Activated CD4-positive, alpha-beta T cell treated with anti-CD3 and anti-CD28 coated beads for 36 hours (primary cell): ENCODE data around the gene C14orf39. TPM values are rescaled to one million over a fixed set of nuclear protein-coding genes. Genes with fewer than 3 reads are reported as not detected.

Experiments
- ATAC-seq: fragments of 200-7000 bp; cut with Tn5 transposase; one replicate; pipeline ENCODE4 v1.10.0; 2021; ENCODE audit warnings: mild to moderate bottlenecking, moderate library complexity
- CTCF ChIA-PET: fragments of 350-600 bp; sonication (Branson Sonifier 250); formaldehyde crosslinking; loops from one replicate; lab custom pipeline; 2021; ENCODE audit warnings: antibody characterized with exemption; lab: Charles Lee
- POLR2A ChIA-PET: fragments of 350-600 bp; sonication (Branson Sonifier 250); formaldehyde crosslinking; loops from one replicate; lab custom pipeline; 2021; ENCODE audit warnings: antibody characterized with exemption, inconsistent platforms; lab: Charles Lee
- DNase-seq: peaks from one replicate; pipeline ENCODE4 v3.0.0-alpha.2; 2020
- H3K27ac Mint-ChIP-seq: one replicate; pipeline ENCODE4 v1.8.0; 2021; ENCODE audit warnings: mixed read lengths
- H3K27me3 Mint-ChIP-seq: one replicate; pipeline ENCODE4 v1.8.0; 2021; ENCODE audit warnings: mixed read lengths
- H3K36me3 Mint-ChIP-seq: one replicate; pipeline ENCODE4 v1.8.0; 2021; ENCODE audit warnings: low read depth, mixed read lengths
- H3K4me1 Mint-ChIP-seq: one replicate; pipeline ENCODE4 v1.8.0; 2021; ENCODE audit warnings: mixed read lengths
- H3K4me3 Mint-ChIP-seq: one replicate; pipeline ENCODE4 v1.8.0; 2021; ENCODE audit warnings: mild to moderate bottlenecking, moderate library complexity, mixed read lengths
- H3K9me3 Mint-ChIP-seq: one replicate; pipeline ENCODE4 v1.8.0; 2021; ENCODE audit warnings: low read depth, mixed read lengths
- intact Hi-C, 2 experiments: fragments of 100-400 bp; cut with DNase I in 1 of 2; cut with micrococcal nuclease in 1 of 2; formaldehyde crosslinking; loops; one replicate each; pipeline versions ENCODE4 v1.14.2 to v1.15.1; 2022 to 2024; cut with DNase I, micrococcal nuclease
- total RNA-seq, 2 experiments: library from RNA; stranded (reverse); gene quantifications; one replicate each; pipeline ENCODE4 v1.2.3, GENCODE V29; 2021

The C14orf39 gene
- total RNA-seq, 2 experiments from 2014 or later: not detected

- CTCF ChIA-PET: interaction anchor here (0.6 to 0.9 kb wide), 2 partner anchors 16 to 175 kb away, joined by 3 read pairs; no protein-coding TSS in a partner anchor
- intact Hi-C loops: loop anchor here in 1 of 2 experiments (2.0 kb wide), 2 partner anchors 133 to 143 kb away; no protein-coding TSS in a partner anchor
- Mint-ChIP-seq H3K9me3 (no peaks in the 10 kb centered on the region), H3K4me3 (no peak overlapping the region), H3K27me3 (peaks cover 72% of the 10 kb centered on the region), H3K4me1 (peaks cover 27% of the 10 kb centered on the region), H3K36me3 (no peaks in the 10 kb centered on the region), H3K27ac (no peak overlapping the region)
- POLR2A ChIA-PET: no interaction called here
- ATAC-seq (no peak), DNase-seq (peak; percentile 19)
Measured at GRCh38 chr14:60509438-60510253, 23.8 kb upstream of the C14orf39 start.

GRCh38 chr14:60508707-60509437 is 23.0 kb upstream of the C14orf39 start, which contains the start of gene SIX6:
SIX6 (plus strand) TSS chr14:60509146; CDS start chr14:60509399, 253 bp downstream.
- peaks cover 71% of the 10 kb centered on the region for H3K27me3 Mint-ChIP-seq
- peaks cover 23% of the 10 kb centered on the region for H3K4me1 Mint-ChIP-seq
- ATAC-seq (no peak), DNase-seq (peak; percentile 48)
- no peak within 1 kb of the TSS for H3K27ac Mint-ChIP-seq
- ChIA-PET POLR2A (no interaction called here), CTCF (interaction anchor here (0.6 to 1.2 kb wide), 3 partner anchors 16 to 178 kb away, joined by 3 read pairs; no protein-coding TSS in a partner anchor)
- intact Hi-C loops: loop anchor here in 1 of 2 experiments (2.0 kb wide), 2 partner anchors 134 to 144 kb away; no protein-coding TSS in a partner anchor
- H3K36me3 Mint-ChIP-seq: no peaks in the 10 kb centered on the region
- H3K9me3 Mint-ChIP-seq: no peaks in the 10 kb centered on the region
- peak within 1 kb of the TSS; percentile 10 for H3K4me3 Mint-ChIP-seq

- Mint-ChIP-seq H3K9me3 (no peaks in the 10 kb centered on the region), H3K27me3 (peaks cover 73% of the 10 kb centered on the region), H3K4me3 (peak overlapping the region; percentile 10), H3K36me3 (no peaks in the 10 kb centered on the region), H3K4me1 (peaks cover 23% of the 10 kb centered on the region), H3K27ac (no peak overlapping the region)
- intact Hi-C loops: loop anchor here in 1 of 2 experiments (2.0 kb wide), 2 partner anchors 134 to 144 kb away; no protein-coding TSS in a partner anchor
- ChIA-PET POLR2A (no interaction called here), CTCF (interaction anchor here (0.9 to 1.2 kb wide), 2 partner anchors 15 to 177 kb away, joined by 3 read pairs; no protein-coding TSS in a partner anchor)
- DNase-seq: no peak
- no peak for ATAC-seq
Measured at GRCh38 chr14:60508363-60508706, 22.5 kb upstream of the C14orf39 start.

GRCh38 chr14:60506985-60507829 is 21.3 kb upstream of the C14orf39 start:
- Mint-ChIP-seq H3K27ac (no peak overlapping the region), H3K36me3 (no peaks in the 10 kb centered on the region), H3K4me1 (peaks cover 23% of the 10 kb centered on the region), H3K4me3 (no peak overlapping the region), H3K9me3 (no peaks in the 10 kb centered on the region), H3K27me3 (peaks cover 68% of the 10 kb centered on the region)
- POLR2A ChIA-PET: no interaction called here
- DNase-seq: no peak
- intact Hi-C loops: no loop called here
- CTCF ChIA-PET: no interaction called here
- no peak for ATAC-seq

GRCh38 chr14:60506462-60506984 is 20.7 kb upstream of the C14orf39 start:
- intact Hi-C loops: no loop called here
- no peak for ATAC-seq

GRCh38 chr14:60506010-60506409 is 20.1 kb upstream of the C14orf39 start:
- no peaks in the 10 kb centered on the region for H3K9me3 Mint-ChIP-seq
- no peak overlapping the region for H3K27ac Mint-ChIP-seq
- ChIA-PET CTCF (interaction anchor here (0.9 to 1.3 kb wide), 4 partner anchors 10 to 145 kb away, joined by 3 read pairs; no protein-coding TSS in a partner anchor), POLR2A (no interaction called here)
- H3K4me1 Mint-ChIP-seq: peaks cover 21% of the 10 kb centered on the region
- DNase-seq (no peak), ATAC-seq (no peak)
- H3K36me3 Mint-ChIP-seq: no peaks in the 10 kb centered on the region
- no peak overlapping the region for H3K4me3 Mint-ChIP-seq
- intact Hi-C loops: no loop called here
- H3K27me3 Mint-ChIP-seq: peaks cover 71% of the 10 kb centered on the region

More at GRCh38 chr14:60506462-60506984, 20.7 kb upstream of the C14orf39 start:
- ChIA-PET POLR2A (no interaction called here), CTCF (interaction anchor here (0.9 to 1.3 kb wide), 3 partner anchors 10 to 144 kb away, joined by 3 read pairs; no protein-coding TSS in a partner anchor)
- H3K9me3 Mint-ChIP-seq: no peaks in the 10 kb centered on the region
- no peak overlapping the region for H3K4me3 Mint-ChIP-seq
- H3K27ac Mint-ChIP-seq: no peak overlapping the region
- DNase-seq: no peak
- H3K36me3 Mint-ChIP-seq: no peaks in the 10 kb centered on the region
- H3K4me1 Mint-ChIP-seq: peaks cover 23% of the 10 kb centered on the region
- peaks cover 68% of the 10 kb centered on the region for H3K27me3 Mint-ChIP-seq

- intact Hi-C loops: no loop called here
- H3K36me3 Mint-ChIP-seq: no peaks in the 10 kb centered on the region
- ATAC-seq: no peak
- no peak overlapping the region for H3K4me3 Mint-ChIP-seq
- H3K27me3 Mint-ChIP-seq: peaks cover 71% of the 10 kb centered on the region
- no peak overlapping the region for H3K27ac Mint-ChIP-seq
- no peak for DNase-seq
- CTCF ChIA-PET: interaction anchor here (0.9 to 1.3 kb wide), 4 partner anchors 11 to 145 kb away, joined by 3 read pairs; no protein-coding TSS in a partner anchor
- no peaks in the 10 kb centered on the region for H3K9me3 Mint-ChIP-seq
- POLR2A ChIA-PET: interaction anchor here (1.4 kb wide), 1 partner anchor 11 kb away, joined by 4 read pairs; no protein-coding TSS in a partner anchor
- peaks cover 18% of the 10 kb centered on the region for H3K4me1 Mint-ChIP-seq
Measured at GRCh38 chr14:60505448-60505847, 19.6 kb upstream of the C14orf39 start.

GRCh38 chr14:60502541-60502940 is 16.7 kb upstream of the C14orf39 start:
- ChIA-PET CTCF (no interaction called here), POLR2A (no interaction called here)
- DNase-seq (no peak), ATAC-seq (no peak)
- Mint-ChIP-seq H3K27ac (no peak overlapping the region), H3K9me3 (no peaks in the 10 kb centered on the region), H3K36me3 (no peaks in the 10 kb centered on the region), H3K4me1 (peaks cover 4% of the 10 kb centered on the region), H3K4me3 (no peak overlapping the region), H3K27me3 (peaks cover 44% of the 10 kb centered on the region)
- intact Hi-C loops: loop anchor here in 1 of 2 experiments (2.0 kb wide), 1 partner anchor 14 kb away; no protein-coding TSS in a partner anchor

- no peaks in the 10 kb centered on the region for H3K4me1 Mint-ChIP-seq
- H3K27me3 Mint-ChIP-seq: peaks cover 25% of the 10 kb centered on the region
- ATAC-seq (no peak), DNase-seq (no peak)
- H3K4me3 Mint-ChIP-seq: no peak overlapping the region
- no peaks in the 10 kb centered on the region for H3K36me3 Mint-ChIP-seq
- no peak overlapping the region for H3K27ac Mint-ChIP-seq
- H3K9me3 Mint-ChIP-seq: no peaks in the 10 kb centered on the region
- intact Hi-C loops: no loop called here
- POLR2A ChIA-PET: no interaction called here
- CTCF ChIA-PET: no interaction called here
Measured at GRCh38 chr14:60495946-60496345, 10.1 kb upstream of the C14orf39 start.

GRCh38 chr14:60490270-60490669 is 4.4 kb upstream of the C14orf39 start:
- DNase-seq (no peak), ATAC-seq (no peak)
- ChIA-PET CTCF (no interaction called here), POLR2A (no interaction called here)
- no peaks in the 10 kb centered on the region for H3K9me3 Mint-ChIP-seq
- intact Hi-C loops: no loop called here
- peaks cover 28% of the 10 kb centered on the region for H3K27me3 Mint-ChIP-seq
- no peaks in the 10 kb centered on the region for H3K36me3 Mint-ChIP-seq
- H3K4me3 Mint-ChIP-seq: no peak overlapping the region
- H3K4me1 Mint-ChIP-seq: peaks cover 3% of the 10 kb centered on the region
- H3K27ac Mint-ChIP-seq: no peak overlapping the region
